Measurements from ENCODE around the gene FCAMR.

The FCAMR gene

GRCh38 chr1:206970446-206970845 lies at the start of gene FCAMR:
FCAMR (minus strand) TSS chr1:206970460; CDS start chr1:206970125, 335 bp downstream.
- no peak for DNase-seq

- DNase-seq = no peak
These were observed 49.4 kb upstream of the FCAMR start for GRCh38 chr1:207019661-207020060.

GRCh38 chr1:207019161-207019560 lies 48.9 kb upstream of the FCAMR start:
- DNase-seq = no peak

- no peak for DNase-seq
These were observed 48.4 kb upstream of the FCAMR start for GRCh38 chr1:207018707-207019106.

- DNase-seq = no peak
These were observed 47.6 kb upstream of the FCAMR start for GRCh38 chr1:207017615-207018559.

- DNase-seq = no peak
These were observed 45.5 kb upstream of the FCAMR start for GRCh38 chr1:207015791-207016190.

- DNase-seq = no peak
These were observed 44.5 kb upstream of the FCAMR start for GRCh38 chr1:207014728-207015127.

- no peak for DNase-seq
These were observed 43.2 kb upstream of the FCAMR start for GRCh38 chr1:207013321-207014085.

GRCh38 chr1:207010726-207011125 lies 40.5 kb upstream of the FCAMR start:
- no peak for DNase-seq

GRCh38 chr1:207009945-207010344 lies 39.7 kb upstream of the FCAMR start:
- no peak for DNase-seq

- DNase-seq = no peak
These were observed 39.1 kb upstream of the FCAMR start for GRCh38 chr1:207009182-207009850.

GRCh38 chr1:207007352-207008033 lies 37.2 kb upstream of the FCAMR start:
- DNase-seq = no peak

- DNase-seq = no peak
These were observed 36.7 kb upstream of the FCAMR start for GRCh38 chr1:207006914-207007313.

GRCh38 chr1:207006083-207006482 lies 35.8 kb upstream of the FCAMR start:
- no peak for DNase-seq

GRCh38 chr1:207004931-207005830 lies 34.9 kb upstream of the FCAMR start:
- peak; percentile 37 for DNase-seq

GRCh38 chr1:207003210-207003609 lies 33.0 kb upstream of the FCAMR start:
- no peak for DNase-seq

GRCh38 chr1:207002724-207003146 lies 32.5 kb upstream of the FCAMR start:
- DNase-seq = no peak

GRCh38 chr1:207001492-207002245 lies 31.4 kb upstream of the FCAMR start:
- no peak for DNase-seq

GRCh38 chr1:207000651-207001291 lies 30.5 kb upstream of the FCAMR start:
- DNase-seq = no peak

- DNase-seq = no peak
These were observed 28.6 kb upstream of the FCAMR start for GRCh38 chr1:206998816-206999215.

All from activated CD4-positive, alpha-beta T cell treated with anti-CD3 and anti-CD28 coated beads, Interleukin-10, Interleukin-2, amounts not matched to agents 100 ng/mL and 50 ng/mL, durations not matched to agents 16 hours and 8 hours (primary cell).